Transverse colon (tissue), 4 donors: ENCODE results near the gene SUMO1. TPM values are rescaled to one million over a fixed set of nuclear protein-coding genes. Genes with fewer than 3 reads are reported as not detected.

Source experiments
- DNase-seq: peaks from one replicate; pipeline ENCODE4 v3.0.0-alpha.2; 2019
- H3K27ac ChIP-seq, 4 donors: fragments of 200-600 bp; sonication (generic); 2 replicates each; pipeline ENCODE4 v1.5.1; 2016 to 2018; ENCODE audit warnings: inconsistent platforms in 4 of 4
- H3K27me3 ChIP-seq: fragments of 200-600 bp; sonication (generic); 2 replicates; pipeline ENCODE4 v1.5.1; 2017; ENCODE audit warnings: inconsistent platforms
- H3K36me3 ChIP-seq, 4 donors: fragments of 200-600 bp; sonication (generic); 2 replicates each; pipeline ENCODE4 v1.5.1; 2017 to 2019; ENCODE audit warnings: inconsistent platforms in 4 of 4
- H3K4me1 ChIP-seq, 4 donors: fragments of 200-600 bp; sonication (generic); 2 replicates each; pipeline ENCODE4 v1.5.1; 2017 to 2020; ENCODE audit warnings: inconsistent platforms in 4 of 4
- H3K4me3 ChIP-seq, 4 donors: fragments of 200-600 bp; sonication (generic); 1 replicate in 1 of 4; 2 replicates in 3 of 4; pipeline versions ENCODE4 v1.5.1 to v1.6.1; 2017 to 2019; ENCODE audit warnings: inconsistent platforms in 4 of 4
- H3K9me3 ChIP-seq, 2 donors: fragments of 200-600 bp; sonication (generic); 2 replicates each; pipeline ENCODE4 v1.5.1; 2017 to 2019; ENCODE audit warnings: inconsistent platforms in 2 of 2
- CTCF ChIP-seq, 5 experiments: fragments of 200-600 bp in 3 of 5; fragments of 450-650 bp in 2 of 5; sonication (generic) in 3 of 5; IDR thresholded peaks; 1 replicate in 2 of 5; 2 replicates in 3 of 5; pipeline ENCODE4 v1.5.1; 2016 to 2017; ENCODE audit warnings: antibody characterized with exemption in 5 of 5, inconsistent platforms in 3 of 5, mild to moderate bottlenecking in 2 of 5, moderate library complexity in 1 of 5
- EP300 ChIP-seq: sonication (generic); formaldehyde crosslinking; IDR thresholded peaks from one replicate; pipeline ENCODE4 v1.6.1; 2017; ENCODE audit warnings: antibody characterized with exemption, low read depth
- POLR2A ChIP-seq: fragments of 450-650 bp; IDR thresholded peaks from one replicate; pipeline ENCODE4 v1.6.1; 2016; ENCODE audit warnings: antibody characterized with exemption, mild to moderate bottlenecking, moderate library complexity
- POLR2AphosphoS5 ChIP-seq, 3 donors: sonication (generic); formaldehyde crosslinking; IDR thresholded peaks; one replicate each; pipeline ENCODE4 v1.6.1; 2016; ENCODE audit warnings: antibody characterized with exemption in 3 of 3
- WGBS, 2 donors: methylation state at CpG; one replicate each; pipeline ENCODE4 v1.1.5; 2018; ENCODE audit warnings: low coverage in 1 of 2; 5-methylcytosine and 5-hydroxymethylcytosine counted together
- in situ Hi-C, 4 donors: fragments of 200-750 bp; cut with MboI; loops; one replicate each; pipeline versions ENCODE4 v1.15.0 to v1.15.1; 2017; ENCODE audit warnings: low sequenced_read_pairs in 3 of 4, low pct_ligation_motif_present in 1 of 4, low pct_unique_long_range_greater_than_20kb in 1 of 4
- intact Hi-C: fragments of 100-400 bp; cut with DNase I; formaldehyde crosslinking; loops from one replicate; pipeline ENCODE4 v1.15.1; 2023; ENCODE audit warnings: low total_unique reads
- small RNA-seq, 4 donors: library from RNA; depleted of rRNA; stranded (forward); fragments of <200 nt; gene quantifications; one replicate each; pipeline ENCODE3, GENCODE V24; 2016
- total RNA-seq, 4 donors: library from RNA; depleted of rRNA; stranded (reverse); fragments of >200 nt; gene quantifications; one replicate each; pipeline ENCODE4 v1.1.0, GENCODE V29; 2016

Gene SUMO1
- total RNA-seq, 4 donors from 2014 or later: 15.3 to 69.1 (median 54.3) TPM

- WGBS, 2 donors: 74 to 85% methylated on average over 3 to 4 of the region's 4 CpGs
These were observed 81.0 kb downstream of the SUMO1 start for GRCh38 chr2:202157211-202157990.

More at GRCh38 chr2:202157211-202157990, 81.0 kb downstream of the SUMO1 start:
- no peaks in the 10 kb centered on the region for H3K4me1 ChIP-seq
- TF ChIP-seq CTCF (IDR thresholded peaks at IDR 0.05) (no peak), POLR2A (no peak), EP300 (no peak), POLR2AphosphoS5 (IDR thresholded peaks at IDR 0.05) (no peak)
- H3K4me3 ChIP-seq: no peak overlapping the region
- in situ Hi-C loops: no loop called here
- no peak for DNase-seq
- no peaks in the 10 kb centered on the region for H3K27me3 ChIP-seq
- H3K27ac ChIP-seq: no peak overlapping the region
- intact Hi-C loops: no loop called here
- H3K36me3 ChIP-seq: no peaks in the 10 kb centered on the region
- no peaks in the 10 kb centered on the region for H3K9me3 ChIP-seq

Small RNA genes within 50 kb of the gene (small RNA-seq; reads per million reads assigned to genes)
- 0 reads per million in 4 donors for gene AC079354.2
- gene RF00575: 0 reads per million in 4 donors
- 66.4 to 727 (median 182) reads per million in 4 donors for gene SNORD70

Other genes with a start within 250 kb of the SUMO1 start
- gene FZD7, start 204.7 kb downstream of the SUMO1 start, total RNA-seq: 10 to 100 TPM in 3 of 4 donors, 1 to 10 TPM in 1; 6.2 to 14.6 (median 13.3) TPM
- gene KIAA2012, start 165.3 kb downstream of the SUMO1 start, total RNA-seq: not detected
- 10 to 100 TPM in 3 of 4 donors, 1 to 10 TPM in 1; 9.4 to 54.9 (median 26.3) TPM for gene NOP58, start 27.2 kb upstream of the SUMO1 start, total RNA-seq
- 10 to 100 TPM; 16.5 to 40.5 (median 26.5) TPM for gene BMPR2, start 137.7 kb upstream of the SUMO1 start, total RNA-seq